Activated CD8-positive, alpha-beta T cell treated with anti-CD3 and anti-CD28 coated beads, Interleukin-2, amount 10 ng/mL, durations not matched to agents 7 days and 5 days (primary cell): ENCODE results near the gene GOLGA1. TPM values are rescaled to one million over a fixed set of nuclear protein-coding genes. Genes with fewer than 3 reads are reported as not detected.
"Not testable (repeated sequence)": the region's sequence is repeated elsewhere in the genome, so short reads cannot be mapped to it uniquely, and the experiment has no call there.

ENCODE experiments used
- ATAC-seq: fragments of 150-1000 bp; cut with Tn5 transposase; one replicate; pipeline ENCODE4 v1.10.0; 2021; ENCODE audit warnings: moderate library complexity
- CTCF ChIA-PET: fragments of 350-600 bp; sonication (Branson Sonifier 250); formaldehyde crosslinking; loops from one replicate; lab custom pipeline; 2021; ENCODE audit warnings: antibody characterized with exemption; lab: Charles Lee
- POLR2A ChIA-PET: fragments of 350-600 bp; sonication (Branson Sonifier 250); formaldehyde crosslinking; loops from one replicate; lab custom pipeline; 2021; ENCODE audit warnings: antibody characterized with exemption; lab: Charles Lee
- DNase-seq: peaks from one replicate; pipeline ENCODE4 v3.0.0-alpha.2; 2020
- H3K27ac Mint-ChIP-seq: one replicate; pipeline ENCODE4 v1.8.0; 2021; ENCODE audit warnings: mild to moderate bottlenecking, mixed read lengths
- H3K27me3 Mint-ChIP-seq: one replicate; pipeline ENCODE4 v1.8.0; 2021; ENCODE audit warnings: low read depth, mixed read lengths
- H3K36me3 Mint-ChIP-seq: one replicate; pipeline ENCODE4 v1.8.0; 2021; ENCODE audit warnings: low read depth, mixed read lengths
- H3K4me1 Mint-ChIP-seq: one replicate; pipeline ENCODE4 v1.8.0; 2021; ENCODE audit warnings: low read depth, mixed read lengths
- H3K4me3 Mint-ChIP-seq: one replicate; pipeline ENCODE4 v1.8.0; 2021; ENCODE audit warnings: mild to moderate bottlenecking, mixed read lengths
- H3K9me3 Mint-ChIP-seq: one replicate; pipeline ENCODE4 v1.8.0; 2022; ENCODE audit warnings: mixed read lengths; ENCODE audit not compliant: insufficient read depth
- total RNA-seq, 2 experiments: library from RNA; stranded (reverse); gene quantifications; one replicate each; pipeline ENCODE4 v1.2.3, GENCODE V29; 2021

Gene GOLGA1
- total RNA-seq, 2 experiments from 2014 or later: 14.0 to 16.2 TPM

DNA sequence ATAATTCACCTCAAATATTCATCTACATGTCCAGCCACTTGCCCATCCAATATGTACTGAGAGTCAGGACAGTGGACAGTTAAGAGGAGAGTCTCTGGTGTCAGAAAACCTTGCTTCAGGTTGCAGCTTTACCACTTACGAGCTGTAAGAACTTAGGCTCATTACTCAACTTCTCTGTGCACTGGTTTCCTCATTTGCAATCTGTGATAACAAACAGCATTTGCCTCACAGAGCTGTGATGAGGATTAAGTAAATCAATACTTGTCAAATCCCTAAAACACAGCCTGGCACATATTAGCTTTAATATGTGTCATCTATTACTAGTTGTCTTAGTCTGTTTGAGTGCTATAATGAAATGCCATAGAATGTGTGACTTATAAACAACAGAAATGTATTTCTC, 8.6 kb downstream of the GOLGA1 start:
- ChIA-PET CTCF (interaction anchor here (1.3 to 1.4 kb wide), 2 partner anchors 9 to 211 kb away, joined by 3 to 4 read pairs; partner anchors contain the start of genes GOLGA1 and SCAI), POLR2A (interaction anchor here (0.7 kb wide), 1 partner anchor 9 kb away, joined by 3 read pairs; no protein-coding TSS in a partner anchor)
- H3K4me3 Mint-ChIP-seq: no peak overlapping the region
- ATAC-seq: no peak
- no peaks in the 10 kb centered on the region for H3K27me3 Mint-ChIP-seq
- peaks cover 5% of the 10 kb centered on the region for H3K4me1 Mint-ChIP-seq
- no peak overlapping the region for H3K27ac Mint-ChIP-seq
- peaks cover 60% of the 10 kb centered on the region for H3K36me3 Mint-ChIP-seq
- H3K9me3 Mint-ChIP-seq: no peaks in the 10 kb centered on the region
- no peak for DNase-seq

DNA sequence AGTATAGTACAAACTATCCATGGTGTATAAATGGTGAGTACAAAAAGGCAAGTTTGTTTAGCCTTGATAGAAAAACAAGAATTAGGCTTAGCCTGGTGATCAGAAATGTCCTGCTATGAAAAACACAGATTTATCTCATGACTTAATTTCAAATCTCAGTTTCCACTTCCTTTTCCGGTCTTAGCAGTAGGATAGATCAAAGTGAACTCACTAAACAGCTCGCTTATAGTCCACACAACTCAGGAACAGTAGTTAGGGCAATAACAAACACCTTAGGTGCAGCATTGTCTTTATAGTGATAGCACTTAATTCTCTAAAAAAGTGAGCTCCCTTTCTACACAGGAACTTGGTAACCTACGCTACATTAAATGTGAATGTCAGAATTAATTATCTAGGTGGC, 11.4 kb downstream of the GOLGA1 start:
- Mint-ChIP-seq H3K4me3 (no peak overlapping the region), H3K36me3 (peaks cover 56% of the 10 kb centered on the region), H3K4me1 (peaks cover 5% of the 10 kb centered on the region), H3K27ac (no peak overlapping the region), H3K9me3 (no peaks in the 10 kb centered on the region), H3K27me3 (no peaks in the 10 kb centered on the region)
- no peak for DNase-seq
- ChIA-PET CTCF (interaction anchor here (1.5 to 2.9 kb wide), 3 partner anchors 9 to 214 kb away, joined by 3 to 12 read pairs (median 10); no protein-coding TSS in a partner anchor), POLR2A (interaction anchor here (0.5 to 1.7 kb wide), 3 partner anchors 11 to 271 kb away, joined by 3 to 4 read pairs (median 3); partner anchors contain the start of genes GOLGA1 and RABEPK)
- no peak for ATAC-seq

DNA sequence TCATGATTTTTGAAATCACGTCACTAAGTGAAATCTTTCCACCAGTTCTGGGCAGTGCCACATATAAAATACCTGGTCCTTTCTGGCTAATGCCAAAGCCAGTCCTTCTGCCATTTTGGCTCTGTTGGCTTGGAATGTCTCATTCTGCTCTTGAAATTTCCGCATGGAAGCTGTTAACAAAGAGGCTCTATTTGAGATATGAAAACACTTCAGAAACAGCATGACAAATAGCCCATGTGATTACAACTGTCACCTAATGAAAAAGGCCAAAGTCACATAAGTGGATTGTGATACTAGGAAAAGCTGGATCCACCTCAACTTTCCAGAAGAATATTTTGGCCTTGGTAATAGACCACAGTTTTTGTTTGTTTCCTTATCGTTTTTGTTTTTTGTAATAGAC, 12.8 kb downstream of the GOLGA1 start:
- ATAC-seq (no peak), DNase-seq (no peak)
- H3K4me3 Mint-ChIP-seq: no peak overlapping the region
- no peaks in the 10 kb centered on the region for H3K27me3 Mint-ChIP-seq
- no peaks in the 10 kb centered on the region for H3K9me3 Mint-ChIP-seq
- H3K27ac Mint-ChIP-seq: no peak overlapping the region
- POLR2A ChIA-PET: no interaction called here
- H3K36me3 Mint-ChIP-seq: peaks cover 46% of the 10 kb centered on the region
- H3K4me1 Mint-ChIP-seq: no peaks in the 10 kb centered on the region
- CTCF ChIA-PET: interaction anchor here (2.9 kb wide), 1 partner anchor 7 kb away, joined by 10 read pairs; no protein-coding TSS in a partner anchor

DNA sequence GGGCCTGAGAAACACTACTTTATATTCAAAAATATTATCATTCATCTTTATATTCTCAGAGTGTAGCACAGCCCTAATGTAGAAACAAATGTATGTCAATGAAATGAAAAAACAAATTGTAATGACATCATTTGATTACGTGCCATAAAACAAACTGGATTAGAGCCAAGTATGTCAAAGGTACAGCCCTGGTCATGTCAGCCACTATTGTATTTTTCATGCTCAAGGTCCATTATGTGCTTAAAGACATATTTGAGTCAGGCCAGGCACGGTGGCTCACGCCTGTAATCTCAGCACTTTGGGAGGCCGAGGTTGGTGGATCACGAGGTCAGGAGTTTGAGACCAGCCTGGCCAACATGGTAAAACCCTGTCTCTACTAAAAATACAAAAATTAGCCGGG, 20.5 kb downstream of the GOLGA1 start:
- H3K4me3 Mint-ChIP-seq, H3K27ac Mint-ChIP-seq, ATAC-seq, POLR2A ChIA-PET, H3K9me3 Mint-ChIP-seq, DNase-seq, H3K27me3 Mint-ChIP-seq, H3K4me1 Mint-ChIP-seq: not testable (repeated sequence)
- H3K36me3 Mint-ChIP-seq: peaks cover 27% of the 10 kb centered on the region
- CTCF ChIA-PET: interaction anchor here (2.5 kb wide), 1 partner anchor 9 kb away, joined by 10 read pairs; no protein-coding TSS in a partner anchor

DNA sequence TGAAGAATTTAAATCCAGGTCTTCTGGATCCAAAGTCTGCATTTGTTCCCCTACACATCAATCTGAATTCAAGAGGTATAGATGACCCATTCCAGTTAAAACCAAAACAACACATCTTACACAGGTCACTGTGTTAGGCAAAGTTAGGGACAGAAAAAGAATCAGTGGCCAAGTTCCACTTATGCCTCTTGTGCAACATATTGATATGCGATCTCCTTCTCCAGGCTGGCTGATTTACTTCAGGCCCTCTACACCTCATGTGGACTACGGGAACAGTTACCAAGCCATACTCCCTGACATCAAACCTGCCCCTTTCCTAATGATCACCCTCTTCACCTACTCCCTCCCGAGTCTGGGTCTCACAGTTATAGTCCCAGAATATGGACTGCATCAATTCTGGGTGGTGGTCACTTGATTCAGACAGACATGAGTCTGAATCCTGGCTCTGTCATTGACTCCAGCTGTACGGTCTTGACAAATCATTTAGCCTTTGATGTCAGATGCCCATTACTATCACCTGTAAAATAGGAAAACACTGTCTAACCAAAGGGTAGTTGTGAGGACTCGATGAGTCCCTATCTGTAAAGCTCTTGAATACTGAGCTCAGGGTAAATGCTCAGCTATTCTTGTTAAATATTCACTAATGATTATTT, 26.0 kb downstream of the GOLGA1 start:
- ATAC-seq (no peak), DNase-seq (no peak)
- CTCF ChIA-PET: no interaction called here
- peak overlapping the region; percentile 7 for H3K27ac Mint-ChIP-seq
- no peaks in the 10 kb centered on the region for H3K9me3 Mint-ChIP-seq
- H3K4me3 Mint-ChIP-seq: no peak overlapping the region
- H3K36me3 Mint-ChIP-seq: peaks cover 39% of the 10 kb centered on the region
- POLR2A ChIA-PET: no interaction called here
- H3K27me3 Mint-ChIP-seq: no peaks in the 10 kb centered on the region
- H3K4me1 Mint-ChIP-seq: no peaks in the 10 kb centered on the region

DNA sequence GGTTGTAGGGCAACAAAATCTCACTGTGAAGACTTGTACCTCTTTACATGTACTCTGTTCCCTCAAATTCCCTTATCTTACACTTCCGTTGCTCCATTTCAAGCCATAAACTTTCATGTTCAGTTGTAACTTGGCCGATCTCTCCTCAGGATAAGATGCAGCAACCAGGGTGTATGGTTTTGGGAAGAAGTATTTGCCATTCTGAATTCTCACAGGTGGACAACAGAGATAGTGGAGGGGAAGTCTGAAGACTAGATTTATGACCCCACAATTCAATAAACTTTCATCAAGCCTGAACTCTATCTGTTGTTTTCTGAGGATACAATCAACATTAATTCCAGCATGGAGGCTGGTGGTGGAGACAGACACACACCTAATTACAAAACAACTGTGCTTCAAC, 27.5 kb downstream of the GOLGA1 start:
- no peak overlapping the region for H3K27ac Mint-ChIP-seq
- no peak overlapping the region for H3K4me3 Mint-ChIP-seq
- H3K4me1 Mint-ChIP-seq: no peaks in the 10 kb centered on the region
- no peak for ATAC-seq
- no peak for DNase-seq
- ChIA-PET POLR2A (no interaction called here), CTCF (no interaction called here)
- H3K27me3 Mint-ChIP-seq: no peaks in the 10 kb centered on the region
- peaks cover 37% of the 10 kb centered on the region for H3K36me3 Mint-ChIP-seq
- H3K9me3 Mint-ChIP-seq: no peaks in the 10 kb centered on the region

DNA sequence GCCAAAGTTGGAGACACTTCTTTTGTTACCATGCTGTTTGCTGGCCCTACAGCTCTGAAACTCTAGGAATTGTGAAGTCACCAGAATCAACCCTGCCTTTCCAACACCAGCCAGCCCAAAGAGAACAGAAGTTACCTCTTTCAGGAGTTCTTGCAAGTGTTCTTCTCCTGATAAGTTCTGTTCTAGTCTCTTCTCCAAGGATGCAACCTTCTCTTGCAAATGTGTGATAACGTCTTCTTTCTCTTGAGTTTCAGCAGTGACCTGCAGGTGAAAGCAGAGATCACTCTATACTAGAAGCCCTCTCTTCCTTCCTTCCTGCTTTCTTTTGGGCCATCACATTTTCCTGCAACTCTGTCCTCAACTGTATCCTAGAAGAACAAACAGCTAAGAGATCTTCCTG, 29.1 kb downstream of the GOLGA1 start:
- ATAC-seq (no peak), DNase-seq (no peak)
- no peaks in the 10 kb centered on the region for H3K4me1 Mint-ChIP-seq
- no peak overlapping the region for H3K4me3 Mint-ChIP-seq
- peaks cover 42% of the 10 kb centered on the region for H3K36me3 Mint-ChIP-seq
- ChIA-PET POLR2A (interaction anchor here (1.1 kb wide), 1 partner anchor 9 kb away, joined by 5 read pairs; no protein-coding TSS in a partner anchor), CTCF (no interaction called here)
- H3K27ac Mint-ChIP-seq: no peak overlapping the region
- H3K27me3 Mint-ChIP-seq: no peaks in the 10 kb centered on the region
- H3K9me3 Mint-ChIP-seq: no peaks in the 10 kb centered on the region

DNA sequence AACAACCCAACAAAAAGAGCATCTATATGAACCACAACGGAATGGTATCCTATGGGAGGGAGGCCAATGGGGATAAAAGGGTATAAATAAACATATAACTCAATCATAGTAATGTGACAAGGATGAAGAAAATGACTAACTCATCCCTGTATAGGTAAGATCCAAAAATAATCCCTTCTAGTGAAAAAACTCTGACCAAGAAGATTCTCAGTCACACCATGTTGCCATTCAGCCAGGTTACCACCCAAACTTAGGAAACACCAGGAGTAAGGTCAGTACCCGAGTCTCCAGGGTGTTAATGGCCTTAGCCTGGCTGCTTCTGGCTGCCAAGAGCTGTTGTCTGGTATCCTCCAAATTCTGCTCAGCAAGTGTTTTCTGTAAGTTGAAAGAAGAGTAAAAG, 32.8 kb downstream of the GOLGA1 start:
- Mint-ChIP-seq H3K4me3 (no peak overlapping the region), H3K27ac (no peak overlapping the region), H3K4me1 (no peaks in the 10 kb centered on the region), H3K27me3 (no peaks in the 10 kb centered on the region), H3K36me3 (peaks cover 34% of the 10 kb centered on the region), H3K9me3 (no peaks in the 10 kb centered on the region)
- POLR2A ChIA-PET: interaction anchor here (0.5 to 0.6 kb wide), 2 partner anchors 469 to 1332 kb away, joined by 3 read pairs; no protein-coding TSS in a partner anchor
- DNase-seq: no peak
- ATAC-seq: no peak
- CTCF ChIA-PET: no interaction called here

DNA sequence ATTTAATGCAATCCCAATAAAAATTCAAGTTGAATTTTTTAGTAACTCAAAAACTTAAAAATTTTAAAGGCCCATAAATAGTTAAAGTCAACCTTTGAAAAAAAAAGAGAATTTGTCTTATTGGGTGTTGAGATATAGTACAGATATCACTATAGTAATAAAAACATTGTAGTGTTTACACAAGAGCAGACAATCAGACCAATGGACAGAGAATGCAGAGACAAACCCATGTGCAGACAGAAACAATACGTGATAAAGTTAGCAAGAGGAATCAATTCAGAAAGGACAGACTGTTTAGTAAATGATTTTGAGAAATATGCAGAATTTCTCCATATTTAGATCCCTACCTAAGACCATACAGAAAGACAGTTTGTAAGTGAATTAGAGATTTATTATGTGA, 33.9 kb downstream of the GOLGA1 start:
- no peak for DNase-seq
- ChIA-PET CTCF (no interaction called here), POLR2A (no interaction called here)
- Mint-ChIP-seq H3K27me3 (no peaks in the 10 kb centered on the region), H3K4me1 (no peaks in the 10 kb centered on the region), H3K9me3 (no peaks in the 10 kb centered on the region), H3K36me3 (peaks cover 33% of the 10 kb centered on the region), H3K4me3 (no peak overlapping the region), H3K27ac (no peak overlapping the region)
- no peak for ATAC-seq

DNA sequence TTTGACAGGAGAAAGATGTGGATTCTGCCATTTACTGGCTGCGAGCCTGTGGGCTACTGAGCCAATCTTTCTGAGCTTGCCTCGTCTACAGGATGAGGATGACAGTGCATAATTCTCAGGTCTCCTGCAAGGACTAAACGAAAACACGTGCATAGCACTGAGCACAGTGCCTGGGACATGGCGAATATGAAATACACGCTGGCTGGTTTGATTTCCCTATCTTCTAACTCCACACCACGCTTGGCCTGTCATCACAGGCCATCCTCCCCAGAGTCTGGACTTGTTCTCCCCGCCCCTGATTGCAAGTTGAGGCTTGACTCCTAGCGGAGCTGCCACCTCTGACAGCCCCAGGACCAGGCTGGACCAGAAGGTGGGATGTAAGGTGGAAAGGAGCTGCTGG, 41.0 kb downstream of the GOLGA1 start:
- Mint-ChIP-seq H3K9me3 (no peaks in the 10 kb centered on the region), H3K4me1 (peaks cover 13% of the 10 kb centered on the region), H3K27me3 (no peaks in the 10 kb centered on the region), H3K36me3 (peaks cover 41% of the 10 kb centered on the region), H3K27ac (no peak overlapping the region), H3K4me3 (no peak overlapping the region)
- POLR2A ChIA-PET: interaction anchor here (1.9 kb wide), 1 partner anchor 30 kb away, joined by 5 read pairs; no protein-coding TSS in a partner anchor
- ATAC-seq (no peak), DNase-seq (no peak)
- CTCF ChIA-PET: no interaction called here

DNA sequence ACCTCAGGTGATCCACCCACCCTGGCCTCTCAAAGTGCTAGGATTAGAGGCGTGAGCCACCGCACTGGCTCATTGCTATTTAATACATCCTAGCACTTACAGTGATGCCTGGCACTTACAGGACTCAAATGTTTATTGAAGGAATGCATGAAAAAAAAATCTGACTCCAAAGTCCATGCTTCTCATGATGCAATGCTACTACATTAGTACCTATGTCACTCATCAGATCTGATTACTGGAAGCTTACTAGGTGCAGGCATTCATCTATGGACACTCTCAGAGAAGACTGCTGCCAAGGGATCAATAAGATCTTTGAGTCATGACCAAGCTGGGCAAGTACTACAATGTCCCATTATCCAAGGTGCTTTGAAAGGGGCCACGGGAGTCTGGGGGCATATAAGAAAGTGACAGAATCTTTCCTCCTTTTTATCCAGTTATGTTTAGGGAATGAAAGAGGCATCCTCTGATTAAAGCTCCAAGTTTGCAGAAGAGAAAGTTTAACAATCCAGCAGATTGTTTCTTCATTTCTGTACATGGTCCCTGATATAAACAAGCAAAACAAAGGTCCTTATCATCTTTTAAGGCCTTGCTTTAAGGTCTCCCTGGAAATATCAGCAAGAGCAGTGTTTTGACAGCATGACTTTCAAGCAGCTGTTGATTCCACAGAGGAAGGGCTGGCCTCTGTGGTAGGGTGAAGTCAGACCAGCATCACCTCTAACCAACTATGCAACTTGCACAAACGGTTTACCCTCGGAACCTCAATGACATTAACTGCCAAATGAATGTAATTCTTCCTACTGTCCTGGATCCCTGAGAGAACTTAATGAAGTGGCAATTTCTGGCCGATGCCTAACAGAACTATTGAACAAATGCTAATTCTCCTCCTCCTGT, 43.1 kb downstream of the GOLGA1 start:
- CTCF ChIA-PET: no interaction called here
- Mint-ChIP-seq H3K36me3 (peaks cover 51% of the 10 kb centered on the region), H3K4me1 (peaks cover 18% of the 10 kb centered on the region), H3K27me3 (no peaks in the 10 kb centered on the region), H3K27ac (no peak overlapping the region), H3K4me3 (no peak overlapping the region), H3K9me3 (no peaks in the 10 kb centered on the region)
- no peak for ATAC-seq
- POLR2A ChIA-PET: interaction anchor here (0.7 kb wide), 1 partner anchor 14 kb away, joined by 3 read pairs; no protein-coding TSS in a partner anchor
- DNase-seq: no peak
